ENCODE results near the gene ANKS1A.

DNA sequence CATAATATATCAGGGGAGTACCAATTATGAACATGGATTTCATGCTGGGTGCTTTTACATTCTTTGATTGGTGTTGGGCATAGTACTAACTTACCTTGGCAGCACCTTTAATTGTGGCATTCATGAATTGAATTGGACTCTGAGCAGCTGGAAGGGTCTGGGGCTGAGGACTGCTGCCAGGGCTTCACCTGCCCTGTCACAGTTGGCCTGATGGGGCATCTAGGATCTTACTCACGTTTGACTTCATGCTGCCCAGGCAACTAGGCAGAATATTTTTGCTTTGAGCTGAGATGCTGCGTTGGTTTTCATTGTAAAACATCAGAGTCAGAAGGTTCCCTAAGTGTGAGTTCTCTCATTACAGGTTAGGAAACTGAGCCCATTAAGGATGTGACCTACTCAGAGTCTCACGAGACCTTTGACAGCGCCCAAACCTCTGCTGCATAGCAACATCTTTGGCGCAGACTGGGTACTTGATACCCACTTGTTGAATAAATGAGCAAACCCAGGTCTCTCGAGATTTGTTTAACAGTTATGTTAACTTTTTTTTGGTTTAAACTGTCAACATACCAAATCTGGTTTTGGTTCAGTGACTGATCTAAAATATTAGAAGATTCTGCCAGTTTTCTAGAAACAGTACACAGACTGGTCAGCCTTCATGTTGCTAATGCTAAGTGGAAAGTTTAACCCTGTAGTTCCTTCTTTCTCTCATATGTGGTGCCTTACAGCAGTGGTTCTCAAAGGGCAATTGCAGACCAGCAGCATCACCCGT, 147.2 kb downstream of the ANKS1A start:
- TF ChIP-seq, protein P1, sequence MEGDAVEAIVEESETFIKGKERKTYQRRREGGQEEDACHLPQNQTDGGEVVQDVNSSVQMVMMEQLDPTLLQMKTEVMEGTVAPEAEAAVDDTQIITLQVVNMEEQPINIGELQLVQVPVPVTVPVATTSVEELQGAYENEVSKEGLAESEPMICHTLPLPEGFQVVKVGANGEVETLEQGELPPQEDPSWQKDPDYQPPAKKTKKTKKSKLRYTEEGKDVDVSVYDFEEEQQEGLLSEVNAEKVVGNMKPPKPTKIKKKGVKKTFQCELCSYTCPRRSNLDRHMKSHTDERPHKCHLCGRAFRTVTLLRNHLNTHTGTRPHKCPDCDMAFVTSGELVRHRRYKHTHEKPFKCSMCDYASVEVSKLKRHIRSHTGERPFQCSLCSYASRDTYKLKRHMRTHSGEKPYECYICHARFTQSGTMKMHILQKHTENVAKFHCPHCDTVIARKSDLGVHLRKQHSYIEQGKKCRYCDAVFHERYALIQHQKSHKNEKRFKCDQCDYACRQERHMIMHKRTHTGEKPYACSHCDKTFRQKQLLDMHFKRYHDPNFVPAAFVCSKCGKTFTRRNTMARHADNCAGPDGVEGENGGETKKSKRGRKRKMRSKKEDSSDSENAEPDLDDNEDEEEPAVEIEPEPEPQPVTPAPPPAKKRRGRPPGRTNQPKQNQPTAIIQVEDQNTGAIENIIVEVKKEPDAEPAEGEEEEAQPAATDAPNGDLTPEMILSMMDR (IDR thresholded peaks at IDR 0.05): no peak
- TF ChIP-seq POLR2AphosphoS2 (conservative IDR thresholded peaks at IDR 0.05; ENCODE audit: low read length) (no peak), RAD21 (conservative IDR thresholded peaks at IDR 0.05 in 1 of 2, IDR thresholded peaks at IDR 0.05 in 1 of 2) (no peak)

All from A549 (cell line).